CD8-positive, alpha-beta memory T cell (primary cell): ENCODE results near the gene ITCH. TPM values are rescaled to one million over a fixed set of nuclear protein-coding genes. Genes with fewer than 3 reads are reported as not detected.

Source experiments
- CTCF ChIA-PET: fragments of 350-600 bp; sonication (Branson Sonifier 250); formaldehyde crosslinking; loops from one replicate; lab custom pipeline; 2021; ENCODE audit warnings: antibody characterized with exemption; lab: Charles Lee
- POLR2A ChIA-PET: fragments of 350-600 bp; sonication (Branson Sonifier 250); formaldehyde crosslinking; loops from one replicate; lab custom pipeline; 2021; ENCODE audit warnings: antibody characterized with exemption; lab: Charles Lee
- DNase-seq, 5 donors: peaks; one replicate each; pipeline versions ENCODE4 v3.0.0 to v3.0.0-alpha.2; 2020 to 2022; ENCODE audit warnings: mixed read lengths in 1 of 5
- H3K27ac ChIP-seq: one replicate; pipeline ENCODE4 v1.7.0; 2013; ENCODE audit warnings: low read depth, mild to moderate bottlenecking, low read length, moderate library complexity
- H3K27me3 ChIP-seq: 2 replicates; pipeline ENCODE4 v1.7.0; 2013; ENCODE audit warnings: low read length, mild to moderate bottlenecking; ENCODE audit not compliant: insufficient read depth, poor library complexity, severe bottlenecking
- H3K36me3 ChIP-seq: 2 replicates; pipeline ENCODE4 v1.7.0; 2013; ENCODE audit warnings: mild to moderate bottlenecking, low read length, moderate library complexity; ENCODE audit not compliant: insufficient read depth
- H3K4me1 ChIP-seq: 2 replicates; pipeline ENCODE4 v1.7.0; 2013; ENCODE audit warnings: mild to moderate bottlenecking, low read length, moderate library complexity; ENCODE audit not compliant: insufficient read depth
- H3K4me3 ChIP-seq: 2 replicates; pipeline ENCODE4 v1.7.0; 2013; ENCODE audit warnings: mild to moderate bottlenecking, low read length
- H3K9me3 ChIP-seq: 2 replicates; pipeline ENCODE4 v1.7.0; 2013; ENCODE audit warnings: mild to moderate bottlenecking, low read length
- H3K27ac Mint-ChIP-seq, 8 donors: one replicate each; pipeline ENCODE4 v1.8.0; 2020 to 2021; ENCODE audit warnings: mixed read lengths in 8 of 8, mild to moderate bottlenecking in 6 of 8, inconsistent platforms in 3 of 8, moderate library complexity in 3 of 8
- H3K27me3 Mint-ChIP-seq, 2 donors: one replicate each; pipeline ENCODE4 v1.8.0; 2020 to 2021; ENCODE audit warnings: mixed read lengths in 2 of 2, mild to moderate bottlenecking in 1 of 2, moderate library complexity in 1 of 2
- H3K36me3 Mint-ChIP-seq, 3 donors: one replicate each; pipeline ENCODE4 v1.8.0; 2020 to 2021; ENCODE audit warnings: mixed read lengths in 3 of 3, inconsistent platforms in 1 of 3, mild to moderate bottlenecking in 1 of 3
- H3K4me1 Mint-ChIP-seq, 3 donors: one replicate each; pipeline ENCODE4 v1.8.0; 2020 to 2021; ENCODE audit warnings: mixed read lengths in 3 of 3, inconsistent platforms in 1 of 3, mild to moderate bottlenecking in 1 of 3
- H3K4me3 Mint-ChIP-seq, 7 donors: one replicate each; pipeline ENCODE4 v1.8.0; 2020 to 2021; ENCODE audit warnings: mixed read lengths in 7 of 7, mild to moderate bottlenecking in 6 of 7, moderate library complexity in 4 of 7, inconsistent platforms in 2 of 7
- H3K9me3 Mint-ChIP-seq, 5 donors: one replicate each; pipeline ENCODE4 v1.8.0; 2020 to 2022; ENCODE audit warnings: mixed read lengths in 5 of 5, mild to moderate bottlenecking in 3 of 5, moderate library complexity in 2 of 5, inconsistent platforms in 1 of 5
- polyA plus RNA-seq: library from polyadenylated mRNA; unstranded; fragments of 300-500 nt; fragmentation: Illumina TruSeq; gene quantifications from one replicate; pipeline ENCODE4 v1.2.3, GENCODE V29; 2021
- total RNA-seq, 2 experiments: library from RNA; stranded (reverse); gene quantifications; one replicate each; pipeline ENCODE4 v1.2.3, GENCODE V29; 2021

ITCH gene
- total and polyA plus RNA-seq, 3 experiments from 2014 or later: 38.0 to 51.7 (median 45.6) TPM

DNA sequence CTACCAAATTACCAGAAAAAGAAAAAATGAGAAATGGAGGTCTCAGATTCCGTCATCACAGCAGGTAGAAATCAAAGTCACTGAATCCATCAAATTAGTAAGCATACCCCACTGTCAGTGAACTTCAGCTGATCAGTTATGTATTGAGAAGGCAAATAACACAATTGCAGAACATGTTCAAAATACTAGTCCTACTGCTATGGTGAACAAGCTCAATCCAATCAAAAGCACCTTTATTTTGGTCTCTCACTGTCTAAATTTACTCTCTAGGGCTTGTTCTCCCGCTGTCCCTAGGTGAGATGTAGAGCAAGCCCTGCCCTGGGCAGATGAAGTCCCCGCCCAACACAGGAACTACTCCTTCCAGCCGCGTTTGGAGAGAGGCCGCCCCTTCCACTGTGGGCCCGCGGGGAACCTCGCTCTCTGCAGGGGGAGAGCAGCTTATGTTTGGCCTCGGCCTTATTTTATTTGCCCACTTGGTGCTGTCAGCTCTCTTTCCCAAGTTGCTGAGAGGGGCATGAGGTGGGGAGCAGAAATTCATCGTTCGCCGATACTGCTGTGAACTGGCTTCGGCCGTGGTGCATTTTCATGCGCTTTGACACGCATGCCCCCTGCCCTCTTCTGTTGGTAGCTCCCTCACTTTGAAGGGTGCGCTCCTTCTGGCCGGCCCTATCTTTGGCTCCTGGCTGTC lies 181.2 kb downstream of the ITCH start:
- Histone ChIP-seq H3K36me3 (peaks cover 10% of the 10 kb centered on the region), H3K9me3 (no peaks in the 10 kb centered on the region), H3K27ac (no peak overlapping the region), H3K4me3 (no peak overlapping the region), H3K27me3 (no peaks in the 10 kb centered on the region), H3K4me1 (peaks cover 13% of the 10 kb centered on the region)
- peaks cover 0 to 23% (median 15%) of the 10 kb centered on the region in 3 donors for H3K36me3 Mint-ChIP-seq
- peak overlapping the region in 4 of 7 donors; percentile 19 to 82 (median 62) for H3K4me3 Mint-ChIP-seq
- H3K4me1 Mint-ChIP-seq: peaks cover 18 to 42% (median 36%) of the 10 kb centered on the region in 3 donors
- H3K27ac Mint-ChIP-seq: peak overlapping the region in 2 of 8 donors; percentile 57 to 73
- DNase-seq: peak in 1 of 5 donors; percentile 19
- H3K27me3 Mint-ChIP-seq: peaks cover 0 to 2% of the 10 kb centered on the region in 2 donors
- ChIA-PET CTCF (interaction anchor here (1.0 to 2.5 kb wide), 3 partner anchors 29 to 225 kb away, joined by 3 to 7 read pairs (median 4); partner anchors contain the start of gene DYNLRB1), POLR2A (no interaction called here)
- H3K9me3 Mint-ChIP-seq: no peaks in the 10 kb centered on the region

DNA sequence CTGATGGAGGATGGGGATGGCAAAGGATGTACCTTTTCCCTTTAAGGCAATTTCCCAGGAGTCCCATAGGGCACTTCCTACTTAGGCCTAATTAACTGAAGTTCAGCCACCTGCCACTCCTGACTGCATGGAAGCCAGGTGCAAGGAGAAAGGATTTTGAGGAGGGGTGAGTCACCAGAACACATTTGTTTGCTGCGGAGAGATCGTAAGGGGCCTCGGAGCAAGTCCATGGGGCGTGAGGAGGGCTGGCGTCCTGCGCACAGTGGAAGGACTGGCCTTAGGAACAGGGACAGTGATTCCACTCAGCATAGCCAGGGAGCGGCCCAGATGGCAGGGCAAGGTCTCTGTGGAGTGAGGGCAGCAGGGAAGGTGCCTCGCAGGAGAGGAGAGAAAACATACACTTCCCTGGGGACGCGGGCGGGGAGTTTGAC lies 183.7 kb downstream of the ITCH start:
- H3K4me1 ChIP-seq: peaks cover 2% of the 10 kb centered on the region
- Mint-ChIP-seq H3K9me3 (no peaks in the 10 kb centered on the region), H3K4me3 (no peak overlapping the region), H3K27ac (peak overlapping the region in 2 of 8 donors; percentile 18 to 72), H3K36me3 (peaks cover 0 to 3% (median 3%) of the 10 kb centered on the region in 3 donors), H3K4me1 (peaks cover 3 to 21% (median 19%) of the 10 kb centered on the region in 3 donors), H3K27me3 (peaks cover 0 to 2% of the 10 kb centered on the region in 2 donors)
- no peak overlapping the region for H3K27ac ChIP-seq
- no peaks in the 10 kb centered on the region for H3K36me3 ChIP-seq
- H3K27me3 ChIP-seq: no peaks in the 10 kb centered on the region
- ChIA-PET CTCF (no interaction called here), POLR2A (no interaction called here)
- no peaks in the 10 kb centered on the region for H3K9me3 ChIP-seq
- no peak for DNase-seq
- H3K4me3 ChIP-seq: no peak overlapping the region

DNA sequence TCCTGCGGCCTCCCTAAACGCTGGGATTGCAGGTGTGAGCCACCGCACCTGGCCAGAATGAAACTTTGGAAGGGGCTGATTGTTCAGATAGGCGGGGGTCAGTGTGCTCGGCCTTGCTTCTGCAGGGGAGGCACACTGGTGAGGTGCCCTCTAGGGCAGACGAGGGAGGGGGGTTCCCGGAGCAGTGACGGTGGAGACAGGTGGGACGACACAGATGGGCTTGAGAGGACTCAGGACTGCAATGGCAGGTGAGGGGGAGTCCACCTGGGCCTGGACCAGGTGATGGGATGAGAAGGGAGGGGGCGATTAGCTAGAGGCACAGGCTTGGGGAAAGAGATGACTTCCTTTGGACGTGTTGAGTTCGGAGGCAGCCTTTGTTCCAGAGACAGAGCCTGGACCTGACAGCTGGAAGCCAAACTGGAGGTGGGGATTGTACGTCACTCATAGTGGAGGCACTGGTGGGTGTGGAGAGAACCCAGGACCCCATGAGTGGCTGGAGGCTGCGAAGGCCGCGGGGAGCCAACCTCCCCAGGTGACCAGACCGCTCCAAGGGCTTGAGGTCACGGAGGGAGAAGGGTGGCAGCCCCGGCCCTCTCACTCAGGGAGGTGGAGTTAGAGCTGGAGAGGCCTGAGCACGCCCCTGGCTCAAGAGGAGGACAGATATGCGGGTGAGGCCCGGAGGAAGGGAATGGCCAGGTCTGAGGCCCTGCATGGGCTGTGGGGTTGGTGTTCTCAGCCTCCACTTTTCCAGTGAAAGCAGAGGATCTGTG lies 185.0 kb downstream of the ITCH start:
- Histone ChIP-seq H3K4me1 (no peaks in the 10 kb centered on the region), H3K9me3 (no peaks in the 10 kb centered on the region), H3K36me3 (no peaks in the 10 kb centered on the region), H3K27ac (no peak overlapping the region), H3K4me3 (no peak overlapping the region), H3K27me3 (no peaks in the 10 kb centered on the region)
- POLR2A ChIA-PET: interaction anchor here (0.5 kb wide), 2 partner anchors 58 to 95 kb away, joined by 3 read pairs; no protein-coding TSS in a partner anchor
- Mint-ChIP-seq H3K4me3 (no peak overlapping the region), H3K36me3 (peaks cover 0 to 3% (median 0%) of the 10 kb centered on the region in 3 donors), H3K9me3 (no peaks in the 10 kb centered on the region), H3K27ac (peak overlapping the region in 1 of 8 donors; percentile 8), H3K27me3 (peaks cover 0 to 2% of the 10 kb centered on the region in 2 donors), H3K4me1 (peaks cover 3 to 17% (median 15%) of the 10 kb centered on the region in 3 donors)
- no peak for DNase-seq
- CTCF ChIA-PET: no interaction called here

DNA sequence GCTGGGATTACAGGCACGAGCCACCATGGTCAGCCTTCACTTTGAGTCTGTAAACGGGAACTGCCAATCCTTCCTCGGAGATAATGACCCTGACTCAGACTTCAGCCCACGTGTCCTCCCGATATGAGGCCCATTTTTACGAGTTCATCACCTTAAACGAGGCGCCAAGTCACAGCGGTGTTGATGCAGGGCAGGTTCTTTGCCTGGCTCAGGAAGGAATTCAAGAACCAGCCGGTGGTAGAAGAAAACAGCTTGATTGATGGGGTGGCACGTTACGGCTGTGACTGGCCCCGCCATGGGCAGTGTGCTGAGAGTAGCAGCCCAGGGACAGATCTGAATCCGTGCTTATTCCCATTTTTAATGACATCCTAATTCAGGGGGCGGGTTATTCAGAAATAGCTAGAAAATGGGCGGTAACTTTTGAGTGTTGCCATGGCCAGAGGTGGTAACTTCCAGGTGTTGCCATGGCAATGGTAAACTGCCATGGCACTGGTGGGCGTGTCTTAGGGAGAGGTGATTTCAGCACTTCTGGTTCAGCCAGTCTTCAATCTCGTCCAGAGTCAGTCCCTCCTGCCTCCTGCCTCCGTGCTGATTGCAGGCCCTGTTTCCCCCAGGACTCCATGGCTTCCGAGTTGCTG lies 186.3 kb downstream of the ITCH start:
- H3K27ac Mint-ChIP-seq: peak overlapping the region in 1 of 8 donors; percentile 54
- no peaks in the 10 kb centered on the region for H3K9me3 Mint-ChIP-seq
- POLR2A ChIA-PET: no interaction called here
- H3K36me3 Mint-ChIP-seq: no peaks in the 10 kb centered on the region
- H3K27ac ChIP-seq: no peak overlapping the region
- peaks cover 0 to 2% of the 10 kb centered on the region in 2 donors for H3K27me3 Mint-ChIP-seq
- H3K4me3 Mint-ChIP-seq: no peak overlapping the region
- no peaks in the 10 kb centered on the region for H3K27me3 ChIP-seq
- no peak for DNase-seq
- CTCF ChIA-PET: no interaction called here
- H3K36me3 ChIP-seq: no peaks in the 10 kb centered on the region
- H3K4me1 Mint-ChIP-seq: peaks cover 3 to 5% (median 4%) of the 10 kb centered on the region in 3 donors
- no peak overlapping the region for H3K4me3 ChIP-seq
- H3K4me1 ChIP-seq: no peaks in the 10 kb centered on the region
- no peaks in the 10 kb centered on the region for H3K9me3 ChIP-seq

DNA sequence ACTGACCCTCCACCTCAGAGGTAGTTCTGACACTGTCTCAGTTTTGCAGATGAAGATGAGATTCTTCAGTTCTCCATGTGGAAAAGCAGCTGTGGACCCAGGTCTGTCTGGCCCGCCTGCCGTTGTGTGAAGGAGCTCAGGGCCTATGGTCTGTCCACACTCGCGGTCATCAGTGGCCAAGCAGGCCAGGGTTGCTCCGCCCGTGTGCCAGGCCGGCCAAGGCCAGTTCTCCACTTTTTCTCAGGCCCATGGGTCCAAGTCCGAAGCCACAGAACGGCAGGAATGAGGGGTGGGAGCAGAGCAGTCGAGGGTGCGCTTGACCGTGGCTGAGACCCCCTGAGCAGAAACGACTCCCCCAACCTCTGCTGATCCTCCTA lies 186.8 kb downstream of the ITCH start:
- no peak for DNase-seq
- Histone ChIP-seq H3K9me3 (no peaks in the 10 kb centered on the region), H3K4me3 (no peak overlapping the region), H3K4me1 (no peaks in the 10 kb centered on the region), H3K27ac (no peak overlapping the region), H3K36me3 (no peaks in the 10 kb centered on the region), H3K27me3 (no peaks in the 10 kb centered on the region)
- POLR2A ChIA-PET: no interaction called here
- H3K9me3 Mint-ChIP-seq: no peaks in the 10 kb centered on the region
- H3K36me3 Mint-ChIP-seq: no peaks in the 10 kb centered on the region
- no peak overlapping the region for H3K4me3 Mint-ChIP-seq
- CTCF ChIA-PET: no interaction called here
- H3K27me3 Mint-ChIP-seq: peaks cover 0 to 2% of the 10 kb centered on the region in 2 donors
- no peaks in the 10 kb centered on the region for H3K4me1 Mint-ChIP-seq
- no peak overlapping the region for H3K27ac Mint-ChIP-seq

DNA sequence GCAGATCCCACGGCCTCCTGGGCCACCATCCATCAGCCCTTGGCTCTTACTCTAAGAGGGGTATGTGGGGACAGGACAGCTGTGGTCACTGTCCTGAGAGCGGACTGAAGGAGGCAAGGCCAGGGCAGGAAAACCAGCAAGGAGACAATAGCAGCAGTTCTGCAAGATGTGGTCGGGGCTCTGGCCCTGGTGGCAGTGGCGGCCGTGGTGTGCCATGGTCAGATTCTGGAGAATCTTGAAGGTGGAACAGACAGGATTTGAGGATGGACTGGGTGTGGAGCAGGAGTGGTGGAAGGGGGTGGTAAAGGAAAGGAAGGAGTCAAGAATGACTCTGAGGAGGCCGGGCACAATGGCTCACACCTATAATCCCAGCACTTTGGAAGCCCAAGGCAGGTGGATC lies 189.5 kb downstream of the ITCH start:
- Histone ChIP-seq H3K4me1 (no peaks in the 10 kb centered on the region), H3K4me3 (no peak overlapping the region), H3K27ac (no peak overlapping the region), H3K9me3 (no peaks in the 10 kb centered on the region), H3K27me3 (no peaks in the 10 kb centered on the region), H3K36me3 (no peaks in the 10 kb centered on the region)
- Mint-ChIP-seq H3K4me1 (peaks cover 3 to 7% (median 7%) of the 10 kb centered on the region in 3 donors), H3K4me3 (no peak overlapping the region), H3K27ac (peak overlapping the region in 3 of 8 donors; percentile 12 to 80 (median 56)), H3K27me3 (peaks cover 0 to 2% of the 10 kb centered on the region in 2 donors), H3K36me3 (no peaks in the 10 kb centered on the region), H3K9me3 (no peaks in the 10 kb centered on the region)
- CTCF ChIA-PET: no interaction called here
- DNase-seq: no peak
- POLR2A ChIA-PET: no interaction called here

DNA sequence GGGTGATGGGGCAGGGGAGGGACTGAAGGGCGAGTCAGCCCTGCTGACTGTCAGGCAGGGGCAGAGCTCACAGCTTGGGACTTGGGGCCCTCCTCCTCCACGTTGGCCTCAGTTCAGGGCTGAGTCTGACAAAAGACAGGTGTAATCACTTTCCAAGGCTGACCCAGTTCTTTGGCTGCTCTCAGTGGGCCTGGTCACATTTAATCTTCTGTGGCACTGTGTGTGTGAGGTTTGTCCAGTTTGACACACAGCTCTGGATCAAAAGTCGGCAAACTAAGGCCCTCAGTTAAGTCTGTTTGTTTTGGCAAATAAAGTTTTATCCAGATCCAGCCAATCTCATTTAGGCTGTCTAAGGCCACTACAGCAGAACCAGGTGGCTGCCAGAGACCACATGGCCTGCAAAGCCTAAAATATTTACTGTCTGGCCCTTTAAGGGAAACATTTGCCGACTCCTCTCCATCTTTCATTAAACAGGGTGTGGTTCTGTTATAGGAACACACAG lies 190.3 kb downstream of the ITCH start:
- peaks cover 5% of the 10 kb centered on the region for H3K4me1 ChIP-seq
- no peak for DNase-seq
- no peaks in the 10 kb centered on the region for H3K36me3 ChIP-seq
- POLR2A ChIA-PET: no interaction called here
- CTCF ChIA-PET: no interaction called here
- no peaks in the 10 kb centered on the region for H3K9me3 Mint-ChIP-seq
- H3K4me1 Mint-ChIP-seq: peaks cover 10 to 15% (median 15%) of the 10 kb centered on the region in 3 donors
- no peaks in the 10 kb centered on the region for H3K36me3 Mint-ChIP-seq
- peak overlapping the region in 1 of 8 donors; percentile 23 for H3K27ac Mint-ChIP-seq
- H3K4me3 Mint-ChIP-seq: no peak overlapping the region
- no peak overlapping the region for H3K4me3 ChIP-seq
- H3K27me3 ChIP-seq: no peaks in the 10 kb centered on the region
- H3K9me3 ChIP-seq: no peaks in the 10 kb centered on the region
- no peak overlapping the region for H3K27ac ChIP-seq
- H3K27me3 Mint-ChIP-seq: peaks cover 0 to 5% of the 10 kb centered on the region in 2 donors
